Ascending aorta (tissue), 2 donors: ENCODE data around the gene PTH2R. TPM values are rescaled to one million over a fixed set of nuclear protein-coding genes. Genes with fewer than 3 reads are reported as not detected.
"Not testable (repeated sequence)": the region's sequence is repeated elsewhere in the genome, so short reads cannot be mapped to it uniquely, and the experiment has no call there.

ENCODE experiments used
- DNase-seq, 2 donors: peaks; one replicate each; pipeline ENCODE4 v3.0.0-alpha.2; 2019; ENCODE audit warnings: low spot score in 2 of 2
- H3K27ac ChIP-seq, 2 donors: fragments of 200-600 bp; sonication (generic); one replicate each; pipeline ENCODE4 v1.5.1; 2016 to 2017; ENCODE audit warnings: mild to moderate bottlenecking in 1 of 2
- H3K27me3 ChIP-seq: fragments of 200-600 bp; sonication (generic); one replicate; pipeline ENCODE4 v1.5.1; 2017
- H3K36me3 ChIP-seq, 2 donors: fragments of 200-600 bp; sonication (generic); one replicate each; pipeline ENCODE4 v1.5.1; 2016
- H3K4me1 ChIP-seq, 2 donors: fragments of 200-600 bp; sonication (generic); one replicate each; pipeline ENCODE4 v1.5.1; 2016 to 2017; ENCODE audit warnings: mild to moderate bottlenecking in 1 of 2
- H3K4me3 ChIP-seq, 2 donors: fragments of 200-600 bp; sonication (generic); one replicate each; pipeline ENCODE4 v1.5.1; 2016 to 2017; ENCODE audit warnings: mild to moderate bottlenecking in 1 of 2
- H3K9me3 ChIP-seq, 2 donors: fragments of 200-600 bp; sonication (generic); one replicate each; pipeline ENCODE4 v1.5.1; 2016
- CTCF ChIP-seq, 3 experiments: fragments of 200-600 bp in 2 of 3; fragments of 450-650 bp in 1 of 3; sonication (generic) in 2 of 3; IDR thresholded peaks; one replicate each; pipeline ENCODE4 v1.5.1; 2016 to 2019; ENCODE audit warnings: antibody characterized with exemption in 3 of 3, mild to moderate bottlenecking in 1 of 3, moderate library complexity in 1 of 3
- intact Hi-C: fragments of 100-400 bp; cut with DNase I; formaldehyde crosslinking; loops from one replicate; pipeline ENCODE4 v1.15.1; 2023
- total RNA-seq: library from RNA; depleted of rRNA; stranded (reverse); fragments of >200 nt; gene quantifications from one replicate; pipeline ENCODE4 v1.1.0, GENCODE V29; 2016

The PTH2R gene
- total RNA-seq, 1 donor from 2014 or later = not detected

DNA sequence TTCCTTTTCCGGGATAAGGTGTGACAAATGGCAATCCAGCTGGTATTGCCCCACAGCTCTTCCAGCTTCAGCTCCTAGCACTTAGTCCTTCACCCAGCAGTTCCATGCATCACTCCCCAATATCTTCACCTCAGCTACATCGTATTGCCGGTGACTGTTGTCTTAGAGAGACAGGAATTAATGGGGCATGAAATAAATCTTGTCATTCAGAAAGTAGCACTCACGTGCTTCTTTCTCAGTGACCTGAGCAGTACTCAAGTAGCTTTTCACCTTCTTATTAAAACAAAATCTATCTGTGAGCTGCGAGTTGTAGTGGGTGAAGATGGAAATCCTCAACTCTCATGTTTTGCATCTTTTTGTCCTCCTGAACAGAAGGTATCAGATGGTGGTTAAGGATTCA, 72.8 kb downstream of the PTH2R start:
- Histone ChIP-seq H3K4me3 (no peak overlapping the region), H3K27ac (no peak overlapping the region), H3K27me3 (no peaks in the 10 kb centered on the region), H3K36me3 (no peaks in the 10 kb centered on the region), H3K9me3 (no peaks in the 10 kb centered on the region), H3K4me1 (no peaks in the 10 kb centered on the region)
- DNase-seq = no peak
- intact Hi-C loops = no loop called here
- TF ChIP-seq CTCF (IDR thresholded peaks at IDR 0.05) = no peak

- intact Hi-C loops, H3K36me3 ChIP-seq, DNase-seq, H3K27me3 ChIP-seq, H3K9me3 ChIP-seq, H3K4me1 ChIP-seq, H3K27ac ChIP-seq, H3K4me3 ChIP-seq: not testable (repeated sequence)
Measured at GRCh38 chr2:208481945-208482344, 75.4 kb downstream of the PTH2R start.

GRCh38 chr2:208482453-208483015, 75.9 kb downstream of the PTH2R start:
- H3K27me3 ChIP-seq, H3K4me1 ChIP-seq, H3K4me3 ChIP-seq, intact Hi-C loops, H3K9me3 ChIP-seq, H3K27ac ChIP-seq, DNase-seq, H3K36me3 ChIP-seq: not testable (repeated sequence)

GRCh38 chr2:208485390-208485789, 78.8 kb downstream of the PTH2R start:
- DNase-seq = no peak
- TF ChIP-seq CTCF (IDR thresholded peaks at IDR 0.05) = no peak
- H3K27ac ChIP-seq = no peak overlapping the region
- H3K4me1 ChIP-seq = no peaks in the 10 kb centered on the region
- intact Hi-C loops = no loop called here
- no peaks in the 10 kb centered on the region for H3K36me3 ChIP-seq
- H3K9me3 ChIP-seq = no peaks in the 10 kb centered on the region
- H3K27me3 ChIP-seq = no peaks in the 10 kb centered on the region
- no peak overlapping the region for H3K4me3 ChIP-seq

DNA sequence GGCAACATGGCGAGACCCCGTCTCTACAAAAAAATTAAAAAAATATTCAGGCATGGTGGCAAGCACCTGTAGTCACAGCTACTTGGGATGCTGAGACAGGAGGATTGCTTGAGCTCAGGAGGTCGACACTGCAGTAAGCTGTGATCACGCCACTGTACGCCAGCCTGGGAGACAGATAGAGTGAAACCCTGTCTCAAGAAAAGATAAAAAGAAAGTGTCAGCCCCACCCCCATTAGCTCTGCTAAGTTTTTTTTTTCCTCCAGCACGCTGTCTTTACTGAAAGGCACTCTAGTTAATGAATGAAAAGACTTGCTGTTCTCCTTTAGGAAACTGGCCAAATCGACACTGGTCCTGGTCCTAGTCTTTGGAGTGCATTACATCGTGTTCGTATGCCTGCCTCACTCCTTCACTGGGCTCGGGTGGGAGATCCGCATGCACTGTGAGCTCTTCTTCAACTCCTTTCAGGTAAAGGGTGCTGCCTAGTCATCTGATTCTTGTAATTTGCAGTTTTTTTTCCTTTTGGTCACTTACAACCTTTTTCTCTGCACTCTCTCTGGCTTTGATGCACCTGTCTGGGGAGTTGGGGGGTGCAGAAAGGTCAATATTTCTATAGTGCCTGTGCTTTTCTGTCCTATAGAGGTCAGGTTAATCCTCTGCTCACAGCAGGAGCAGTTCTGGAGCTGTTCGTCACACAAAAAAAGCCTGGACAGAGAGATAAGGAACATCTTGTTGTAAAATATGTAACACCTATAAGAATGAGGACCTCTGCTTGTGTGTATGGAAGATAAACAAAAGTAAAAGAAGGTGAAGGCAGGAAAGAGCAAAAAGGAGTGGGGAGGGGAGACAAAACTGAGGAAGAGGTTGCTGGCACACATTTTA, 82.3 kb downstream of the PTH2R start:
- H3K27me3 ChIP-seq = no peaks in the 10 kb centered on the region
- H3K4me1 ChIP-seq = no peaks in the 10 kb centered on the region
- DNase-seq = no peak
- TF ChIP-seq CTCF (IDR thresholded peaks at IDR 0.05) = no peak
- no peak overlapping the region for H3K4me3 ChIP-seq
- no peak overlapping the region for H3K27ac ChIP-seq
- H3K36me3 ChIP-seq = no peaks in the 10 kb centered on the region
- intact Hi-C loops = no loop called here
- no peaks in the 10 kb centered on the region for H3K9me3 ChIP-seq

- no peaks in the 10 kb centered on the region for H3K4me1 ChIP-seq
Measured at GRCh38 chr2:208489687-208490086, 83.1 kb downstream of the PTH2R start.

More at GRCh38 chr2:208489687-208490086, 83.1 kb downstream of the PTH2R start:
- no peaks in the 10 kb centered on the region for H3K9me3 ChIP-seq
- H3K4me3 ChIP-seq = no peak overlapping the region
- intact Hi-C loops = no loop called here
- H3K27me3 ChIP-seq = no peaks in the 10 kb centered on the region
- no peaks in the 10 kb centered on the region for H3K36me3 ChIP-seq
- no peak for TF ChIP-seq CTCF (IDR thresholded peaks at IDR 0.05)
- DNase-seq = no peak
- no peak overlapping the region for H3K27ac ChIP-seq
